H1 (cell line): ENCODE measurements around the gene MYO3A. TPM values are rescaled to one million over a fixed set of nuclear protein-coding genes. Genes with fewer than 3 reads are reported as not detected.

ENCODE experiments used
- CTCF ChIA-PET: fragments of 300-600 bp; sonication (Branson Sonifier 250); formaldehyde crosslinking; loops from one replicate; lab custom pipeline; 2021; ENCODE audit not compliant: partially characterized antibody; lab: Charles Lee
- POLR2A ChIA-PET: fragments of 300-600 bp; sonication (Branson Sonifier 250); formaldehyde crosslinking; loops from one replicate; lab custom pipeline; 2021; ENCODE audit warnings: inconsistent platforms; ENCODE audit not compliant: partially characterized antibody; lab: Charles Lee
- DNase-seq, 2 experiments: peaks; one replicate each; pipeline versions ENCODE4 v3.0.0 to v3.0.0-alpha.2; 2010 to 2022; ENCODE audit warnings: low spot score in 2 of 2, low read depth in 1 of 2, mixed read lengths in 1 of 2
- FAIRE-seq: peaks from 2 replicates; lab custom pipeline; 2011; peaks lifted over from hg19 to GRCh38; lab: Jason Lieb, UNC
- H2AFZ ChIP-seq: 2 replicates; pipeline ENCODE4 v1.8.1; 2012; ENCODE audit warnings: low read length, inconsistent platforms
- H2AK5ac ChIP-seq: 2 replicates; pipeline ENCODE4 v1.6.1; 2013; ENCODE audit warnings: low read depth, low read length
- H2BK120ac ChIP-seq: replicated peaks from 2 replicates; pipeline ENCODE3; 2013; ENCODE audit warnings: low read depth, low read length, inconsistent platforms
- H2BK12ac ChIP-seq: 2 replicates; pipeline ENCODE4 v1.6.1; 2013; ENCODE audit warnings: low read depth, low read length
- H2BK15ac ChIP-seq: 2 replicates; pipeline ENCODE4 v1.6.1; 2013; ENCODE audit warnings: low read length
- H2BK20ac ChIP-seq: 2 replicates; pipeline ENCODE4 v1.6.1; 2013; ENCODE audit warnings: low read length
- H2BK5ac ChIP-seq: 2 replicates; pipeline ENCODE4 v1.6.1; 2013; ENCODE audit warnings: low read depth, low read length
- H3K14ac ChIP-seq: 2 replicates; pipeline ENCODE4 v1.6.1; 2013; ENCODE audit warnings: inconsistent platforms; ENCODE audit not compliant: insufficient read length
- H3K18ac ChIP-seq: 2 replicates; pipeline ENCODE4 v1.6.1; 2013; ENCODE audit warnings: low read length; ENCODE audit errors: extremely low read depth
- H3K23ac ChIP-seq: 2 replicates; pipeline ENCODE4 v1.6.1; 2013; ENCODE audit warnings: inconsistent platforms; ENCODE audit not compliant: insufficient read length
- H3K23me2 ChIP-seq: 2 replicates; pipeline ENCODE4 v1.6.1; 2013; ENCODE audit warnings: low read depth, low read length
- H3K27ac ChIP-seq: 2 replicates; pipeline ENCODE4 v1.6.1; 2011; ENCODE audit warnings: low read depth, low read length, inconsistent platforms
- H3K27me3 ChIP-seq, 4 experiments: replicated peaks in 1 of 4; 1 replicate in 1 of 4; 2 replicates in 3 of 4; pipeline versions ENCODE4 v1.6.1 to v1.8.1; 2011 to 2013; ENCODE audit warnings: low read length in 3 of 4, mild to moderate bottlenecking in 3 of 4, inconsistent platforms in 2 of 4, mixed read lengths in 2 of 4, moderate library complexity in 1 of 4; ENCODE audit not compliant: control insufficient read depth in 3 of 4, insufficient read depth in 3 of 4; ENCODE audit errors: extremely low read depth in 1 of 4
- H3K36me3 ChIP-seq, 4 experiments: 2 replicates each; pipeline versions ENCODE4 v1.6.1 to v1.8.1; 2011 to 2013; ENCODE audit warnings: mild to moderate bottlenecking in 4 of 4, low read length in 3 of 4, moderate library complexity in 2 of 4, control low read depth in 1 of 4, inconsistent platforms in 1 of 4; ENCODE audit not compliant: insufficient read depth in 4 of 4, control insufficient read depth in 2 of 4
- H3K4ac ChIP-seq: replicated peaks from 2 replicates; pipeline ENCODE3; 2013; ENCODE audit warnings: low read length, low read depth, mixed read lengths, inconsistent platforms; ENCODE audit not compliant: insufficient read length
- H3K4me1 ChIP-seq, 4 experiments: replicated peaks in 1 of 4; 1 replicate in 1 of 4; 2 replicates in 3 of 4; pipeline versions ENCODE4 v1.6.1 to v1.8.1; 2011 to 2013; ENCODE audit warnings: low read length in 3 of 4, inconsistent platforms in 2 of 4, mixed read lengths in 1 of 4; ENCODE audit not compliant: insufficient read depth in 4 of 4, control insufficient read depth in 3 of 4
- H3K4me2 ChIP-seq, 2 experiments: 2 replicates each; pipeline versions ENCODE4 v1.6.1 to v1.8.1; 2011 to 2013; ENCODE audit warnings: low read depth in 2 of 2, low read length in 2 of 2, control low read depth in 1 of 2, inconsistent platforms in 1 of 2, mild to moderate bottlenecking in 1 of 2; ENCODE audit not compliant: insufficient read depth in 1 of 2
- H3K4me3 ChIP-seq, 4 experiments: fragments of 200-600, 300-600 bp in 1 of 4; sonication (generic), shearing (Covaris generic), sonication (Bioruptor Twin) in 1 of 4; 2 replicates each; pipeline versions ENCODE4 v1.5.1 to v1.8.1; 2011 to 2016; ENCODE audit warnings: low read length in 4 of 4, low read depth in 3 of 4, control low read depth in 2 of 4, inconsistent platforms in 2 of 4, mild to moderate bottlenecking in 2 of 4, mixed read lengths in 1 of 4, moderate library complexity in 1 of 4; ENCODE audit not compliant: insufficient read depth in 2 of 4; ENCODE audit errors: extremely low read depth in 1 of 4
- H3K56ac ChIP-seq: replicated peaks from 2 replicates; pipeline ENCODE3; 2013; ENCODE audit warnings: low read depth, mild to moderate bottlenecking, mixed read lengths, low read length, inconsistent platforms; ENCODE audit not compliant: insufficient read length
- H3K79me1 ChIP-seq: 2 replicates; pipeline ENCODE4 v1.6.1; 2013; ENCODE audit warnings: low read depth, low read length, control low read depth
- H3K79me2 ChIP-seq, 2 experiments: 2 replicates each; pipeline versions ENCODE4 v1.6.1 to v1.8.1; 2012 to 2013; ENCODE audit warnings: low read length in 2 of 2, mild to moderate bottlenecking in 2 of 2, inconsistent platforms in 1 of 2; ENCODE audit not compliant: insufficient read depth in 2 of 2, control insufficient read depth in 1 of 2
- H3K9ac ChIP-seq, 4 experiments: replicated peaks in 1 of 4; 1 replicate in 1 of 4; 2 replicates in 3 of 4; pipeline versions ENCODE4 v1.6.1 to v1.8.1; 2011 to 2013; ENCODE audit warnings: low read depth in 3 of 4, low read length in 3 of 4, control low read depth in 2 of 4, mild to moderate bottlenecking in 2 of 4, moderate library complexity in 2 of 4, inconsistent platforms in 1 of 4; ENCODE audit errors: extremely low read depth in 1 of 4
- H3K9me3 ChIP-seq, 2 experiments: 2 replicates each; pipeline versions ENCODE4 v1.6.1 to v1.8.1; 2012 to 2013; ENCODE audit warnings: mild to moderate bottlenecking in 2 of 2, moderate library complexity in 2 of 2, control low read depth in 1 of 2, inconsistent platforms in 1 of 2, low read depth in 1 of 2, low read length in 1 of 2, mixed read lengths in 1 of 2; ENCODE audit not compliant: insufficient read depth in 2 of 2
- H4K20me1 ChIP-seq, 2 experiments: replicated peaks in 1 of 2; 2 replicates each; pipeline versions ENCODE3 to v1.8.1; 2011 to 2013; ENCODE audit warnings: inconsistent platforms in 2 of 2, low read length in 2 of 2, mild to moderate bottlenecking in 1 of 2; ENCODE audit not compliant: insufficient read depth in 2 of 2, control insufficient read depth in 1 of 2
- H4K5ac ChIP-seq: 2 replicates; pipeline ENCODE4 v1.6.1; 2013; ENCODE audit warnings: low read length, low read depth, mixed read lengths, inconsistent platforms; ENCODE audit not compliant: insufficient read length
- H4K8ac ChIP-seq: 2 replicates; pipeline ENCODE4 v1.8.0; 2013; ENCODE audit warnings: mild to moderate bottlenecking, moderate library complexity, low read length, inconsistent platforms; ENCODE audit not compliant: insufficient read depth; ENCODE audit errors: extremely low read depth
- H4K91ac ChIP-seq: replicated peaks from 2 replicates; pipeline ENCODE3; 2013; ENCODE audit warnings: low read length, mixed read lengths, inconsistent platforms; ENCODE audit not compliant: insufficient read length
- CTCF ChIP-seq, 3 experiments: IDR thresholded peaks; 1 replicate in 2 of 3; 2 replicates in 1 of 3; pipeline versions ENCODE4 v1.5.1 to v1.6.1; 2011; ENCODE audit warnings: low read length in 3 of 3, mild to moderate bottlenecking in 3 of 3, inconsistent platforms in 2 of 3, low read depth in 1 of 3, moderate library complexity in 1 of 3; ENCODE audit not compliant: insufficient read depth in 1 of 3; ENCODE audit errors: control extremely low read depth in 1 of 3
- KDM1A ChIP-seq: fragments of 200-600, 300-600 bp; sonication (generic); IDR thresholded peaks from 2 replicates; pipeline ENCODE4 v1.7.1; 2016; ENCODE audit warnings: mild to moderate bottlenecking, low read length, borderline replicate concordance
- MAX ChIP-seq: IDR thresholded peaks from 2 replicates; pipeline ENCODE4 v1.6.1; 2012; ENCODE audit warnings: inconsistent platforms
- NANOG ChIP-seq: IDR thresholded peaks from 2 replicates; pipeline ENCODE4 v1.6.1; 2011; ENCODE audit warnings: low read length, low read depth, mild to moderate bottlenecking, inconsistent platforms; ENCODE audit not compliant: insufficient read depth, poor library complexity, severe bottlenecking
- POLR2A ChIP-seq, 2 experiments: IDR thresholded peaks; 1 replicate in 1 of 2; 2 replicates in 1 of 2; pipeline ENCODE4 v1.6.1; 2011; ENCODE audit warnings: low read depth in 2 of 2, low read length in 2 of 2, mild to moderate bottlenecking in 2 of 2; ENCODE audit errors: control extremely low read depth in 1 of 2
- SIN3A ChIP-seq, 2 experiments: IDR thresholded peaks in 1 of 2; conservative IDR thresholded peaks in 1 of 2; 2 replicates each; pipeline ENCODE4 v1.6.1; 2011 to 2012; ENCODE audit warnings: low read length in 2 of 2, improper control_type of control experiment in 1 of 2, low read depth in 1 of 2, mild to moderate bottlenecking in 1 of 2
- SP4 ChIP-seq: IDR thresholded peaks from 2 replicates; pipeline ENCODE4 v1.6.1; 2012; ENCODE audit warnings: low read length, inconsistent platforms
- SRF ChIP-seq: IDR thresholded peaks from 2 replicates; pipeline ENCODE4 v1.6.1; 2011; ENCODE audit warnings: mild to moderate bottlenecking, low read depth, low read length, moderate library complexity
- SUZ12 ChIP-seq: fragments of 200-600 bp; sonication (generic); IDR thresholded peaks from 2 replicates; pipeline ENCODE4 v1.6.1; 2012; ENCODE audit warnings: mild to moderate bottlenecking, inconsistent platforms, low read length, moderate library complexity, mixed read lengths
- WGBS, 2 experiments: shearing (Covaris generic) in 1 of 2; methylation state at CpG; one replicate each; pipeline versions ENCODE4 v1.1.6 to v1.1.7; 2013 to 2015; ENCODE audit warnings: low lambda C conversion rate in 2 of 2, mixed read lengths in 2 of 2, inconsistent platforms in 1 of 2, low coverage in 1 of 2, missing lambda C conversion rate in 1 of 2; ENCODE audit not compliant: insufficient replicate concordance in 2 of 2, insufficient coverage in 1 of 2, insufficient read length in 1 of 2; ENCODE audit errors: extremely low coverage in 1 of 2, missing lambda C conversion rate in 1 of 2; 5-methylcytosine and 5-hydroxymethylcytosine counted together
- polyA plus RNA-seq, 7 experiments: library from polyadenylated mRNA; depleted of rRNA in 3 of 7; stranded (reverse) in 5 of 7; unstranded in 2 of 7; fragments of >200 nt in 5 of 7; fragments of 200-250 nt in 2 of 7; gene quantifications; 1 replicate in 5 of 7; 2 replicates in 1 of 7; 4 replicates in 1 of 7; pipeline versions ENCODE4 v1.2.1 to v1.2.3, GENCODE V29; 2011 to 2013; ENCODE audit warnings: missing spikeins in 2 of 7, mixed read lengths in 2 of 7
- total RNA-seq: library from RNA; stranded (reverse); fragmentation: NEBNext Ultra II Directional; extraction: Animal tissue kit (Norgen Biotek cat#: 25700); gene quantifications from 2 replicates; pipeline ENCODE4 v1.2.1, GENCODE V29; 2021
- TF ChIP-seq, protein P1 (sequence below): IDR thresholded peaks from 2 replicates; pipeline ENCODE4 v1.6.1; 2011; ENCODE audit warnings: low read depth, mild to moderate bottlenecking, low read length; ENCODE audit not compliant: insufficient read depth

MYO3A gene
- total and polyA plus RNA-seq, 2 of the 8 experiments (the other 6 are each of a cell fraction or from before 2014, with no cell fraction given), result 3.9 to 5.3 TPM

DNA sequence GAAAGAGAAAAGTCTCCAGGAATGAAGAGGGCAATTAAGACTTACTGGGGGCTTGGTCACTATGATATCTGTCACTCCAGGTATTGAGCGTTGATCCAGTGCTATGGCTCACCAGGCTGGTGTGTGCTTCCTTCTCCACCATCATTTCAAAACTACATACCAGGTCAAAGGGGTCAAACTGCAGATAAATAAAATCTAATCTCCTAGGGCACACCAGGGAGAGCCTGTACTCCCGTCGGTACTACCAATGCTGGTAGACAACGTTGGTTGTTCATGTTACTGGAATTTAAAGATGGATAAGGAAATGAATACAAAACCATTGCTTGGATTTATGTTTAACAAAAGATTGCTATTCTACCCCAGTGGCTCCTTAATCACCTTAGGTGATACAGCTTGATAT lies 118.3 kb downstream of the MYO3A start:
- Histone ChIP-seq H4K20me1 (no peaks in the 10 kb centered on the region), H3K9ac (no peak overlapping the region), H3K14ac (no peak overlapping the region), H3K4me2 (no peak overlapping the region), H4K8ac (no peak overlapping the region), H2AFZ (no peak overlapping the region), H3K79me2 (no peaks in the 10 kb centered on the region), H3K79me1 (no peaks in the 10 kb centered on the region), H4K5ac (no peak overlapping the region), H3K4ac (no peak overlapping the region), H2BK20ac (no peak overlapping the region), H2BK12ac (no peak overlapping the region), H3K18ac (no peak overlapping the region), H3K56ac (no peak overlapping the region), H3K27ac (no peak overlapping the region), H3K23ac (no peak overlapping the region), H3K4me3 (no peak overlapping the region), H3K27me3 (no peaks in the 10 kb centered on the region), H2AK5ac (no peak overlapping the region), H3K4me1 (no peaks in the 10 kb centered on the region), H3K9me3 (peaks cover 3 to 5% of the 10 kb centered on the region in 2 experiments; a peak in 1 of 4 replicates), H2BK5ac (no peak overlapping the region), H3K36me3 (no peaks in the 10 kb centered on the region), H4K91ac (no peak overlapping the region), H3K23me2 (no peaks in the 10 kb centered on the region), H2BK120ac (no peak overlapping the region), H2BK15ac (no peak overlapping the region)
- 75% methylated on average over 4 of the region's 4 CpGs; no CpG with 5 or more reads in 1 of the 2 experiments for WGBS, 2 experiments
- DNase-seq (no peak), FAIRE-seq (no peak)
- CTCF ChIA-PET, result no interaction called here
- POLR2A ChIA-PET, result no interaction called here
- no peak for TF ChIP-seq CTCF (IDR thresholded peaks at IDR 0.05; ENCODE audit: control extremely low read depth in 1 of 3, insufficient read depth in 1 of 3, low read depth in 1 of 3, low read length in 3 of 3)
- no peak for TF ChIP-seq POLR2A (IDR thresholded peaks at IDR 0.05; ENCODE audit: control extremely low read depth in 1 of 2, low read depth in 2 of 2, low read length in 2 of 2)
- TF ChIP-seq NANOG, result no peak
- no peak for TF ChIP-seq SRF
- TF ChIP-seq, protein P1, sequence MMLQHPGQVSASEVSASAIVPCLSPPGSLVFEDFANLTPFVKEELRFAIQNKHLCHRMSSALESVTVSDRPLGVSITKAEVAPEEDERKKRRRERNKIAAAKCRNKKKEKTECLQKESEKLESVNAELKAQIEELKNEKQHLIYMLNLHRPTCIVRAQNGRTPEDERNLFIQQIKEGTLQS, result no peak
- no peak for TF ChIP-seq KDM1A
- no peak for TF ChIP-seq SP4
- no peak for TF ChIP-seq MAX
- no peak for TF ChIP-seq SUZ12
- no peak for TF ChIP-seq SIN3A (conservative IDR thresholded peaks at IDR 0.05 in 1 of 2, IDR thresholded peaks at IDR 0.05 in 1 of 2; ENCODE audit: low read depth in 1 of 2, low read length in 2 of 2)
